Measurements from ENCODE around the gene TMEM169.

GRCh38 chr2:216084547-216084946 lies 2.8 kb downstream of the TMEM169 start:
- TF ChIP-seq POLR2A (IDR thresholded peaks at IDR 0.05), result no peak
- TF ChIP-seq CTCF (IDR thresholded peaks at IDR 0.05), result no peak
